ENCODE data around the gene TRAF2. TPM values are rescaled to one million over a fixed set of nuclear protein-coding genes. Genes with fewer than 3 reads are reported as not detected.

TRAF2 gene
- total and polyA plus RNA-seq, 9 of the 15 experiments (the other 6 are each of a cell fraction or from before 2014, with no cell fraction given): 0.24 to 45.2 (median 18.0) TPM

DNA sequence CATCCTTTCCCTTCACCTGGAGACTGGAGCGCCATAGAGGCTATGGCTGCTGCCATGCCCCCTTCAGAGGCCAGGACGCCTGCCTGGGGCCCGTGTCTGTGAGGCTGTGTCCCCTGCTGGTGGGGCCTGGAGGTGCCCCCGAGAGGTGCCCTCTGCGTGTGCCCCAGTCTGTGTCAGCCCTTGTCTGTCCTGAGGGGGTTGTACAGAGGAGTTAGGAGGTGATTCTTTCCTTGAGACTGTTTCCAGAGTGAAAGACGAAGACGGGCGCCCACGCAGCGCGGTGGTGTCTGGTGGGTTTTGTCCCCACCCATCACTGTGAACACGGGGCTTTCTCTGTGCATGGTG is 24.6 kb downstream of the TRAF2 start:
- BruUV-seq (replicated peaks): no TSS peak
- TF ChIP-seq MCM2 (IDR thresholded peaks at IDR 0.05; ENCODE audit: low read depth) (no peak), POLR2H (tag; IDR thresholded peaks at IDR 0.05; ENCODE audit: low read depth) (no peak), POLR2G (IDR thresholded peaks at IDR 0.05; ENCODE audit: low read depth, low read length) (0 out of 2 replicates have a peak, but pooled peaks have one; percentile 21)
- TF ChIP-seq, protein P1, sequence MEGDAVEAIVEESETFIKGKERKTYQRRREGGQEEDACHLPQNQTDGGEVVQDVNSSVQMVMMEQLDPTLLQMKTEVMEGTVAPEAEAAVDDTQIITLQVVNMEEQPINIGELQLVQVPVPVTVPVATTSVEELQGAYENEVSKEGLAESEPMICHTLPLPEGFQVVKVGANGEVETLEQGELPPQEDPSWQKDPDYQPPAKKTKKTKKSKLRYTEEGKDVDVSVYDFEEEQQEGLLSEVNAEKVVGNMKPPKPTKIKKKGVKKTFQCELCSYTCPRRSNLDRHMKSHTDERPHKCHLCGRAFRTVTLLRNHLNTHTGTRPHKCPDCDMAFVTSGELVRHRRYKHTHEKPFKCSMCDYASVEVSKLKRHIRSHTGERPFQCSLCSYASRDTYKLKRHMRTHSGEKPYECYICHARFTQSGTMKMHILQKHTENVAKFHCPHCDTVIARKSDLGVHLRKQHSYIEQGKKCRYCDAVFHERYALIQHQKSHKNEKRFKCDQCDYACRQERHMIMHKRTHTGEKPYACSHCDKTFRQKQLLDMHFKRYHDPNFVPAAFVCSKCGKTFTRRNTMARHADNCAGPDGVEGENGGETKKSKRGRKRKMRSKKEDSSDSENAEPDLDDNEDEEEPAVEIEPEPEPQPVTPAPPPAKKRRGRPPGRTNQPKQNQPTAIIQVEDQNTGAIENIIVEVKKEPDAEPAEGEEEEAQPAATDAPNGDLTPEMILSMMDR (IDR thresholded peaks at IDR 0.05 in 2 of 3, conservative IDR thresholded peaks at IDR 0.05 in 1 of 3; ENCODE audit: insufficient read depth in 2 of 3, low read depth in 1 of 3, low read length in 3 of 3): peak in 1 of 3 experiments; percentile 4; a peak in 1 of 6 replicates
- Histone ChIP-seq H3K9ac (ENCODE audit: insufficient read depth in 1 of 2, low read depth in 2 of 2, low read length in 2 of 2) (no peak overlapping the region), H2AFZ (ENCODE audit: low read depth, low read length) (no peak overlapping the region), H4K20me1 (replicated peaks; ENCODE audit: control insufficient read depth, insufficient read depth, low read length) (no peaks in the 10 kb centered on the region), H3K9me3 (replicated peaks; ENCODE audit: control insufficient read depth, insufficient read depth, low read depth, low read length) (no peaks in the 10 kb centered on the region), H3K36me3 (ENCODE audit: control insufficient read depth, insufficient read depth, low read length) (peaks cover 86% of the 10 kb centered on the region), H3K4me1 (replicated peaks in 1 of 2; ENCODE audit: control insufficient read depth in 2 of 2, insufficient read depth in 2 of 2, low read length in 2 of 2) (peaks cover 0 to 12% of the 10 kb centered on the region in 2 experiments; a peak in 1 of 5 replicates), H3K27ac (ENCODE audit: extremely low read depth, low read depth, low read length) (no peak overlapping the region), H3K4me2 (ENCODE audit: insufficient read depth, low read length) (no peak overlapping the region), H3K79me2 (ENCODE audit: control insufficient read depth, insufficient read depth, low read length) (peaks cover 7% of the 10 kb centered on the region; the same call in 1 of the 3 replicates), H3K27me3 (ENCODE audit: control insufficient read depth in 2 of 2, insufficient read depth in 2 of 2, low read length in 2 of 2) (no peaks in the 10 kb centered on the region), H3K4me3 (no peak overlapping the region), H3K9me1 (ENCODE audit: control insufficient read depth, insufficient read depth, low read length) (no peaks in the 10 kb centered on the region)
- DNase-seq (ENCODE audit: extremely low read depth in 1 of 4, low spot score in 3 of 4) (no peak), ATAC-seq (peak; percentile 58; the same call in 2 of the 3 replicates), FAIRE-seq (no peak)
- WGBS (ENCODE audit: insufficient coverage, low coverage, missing lambda C conversion rate): 88% methylated on average over 11 of the region's 12 CpGs
- ChIA-PET POLR2A (interaction anchor here (0.6 kb wide), 1 partner anchor 25 kb away, joined by 3 read pairs; no protein-coding TSS in a partner anchor), CTCF (ENCODE audit: low intra/inter-chr PET ratio) (no interaction called here)
- intact Hi-C loops (cut with micrococcal nuclease): no loop called here
- in situ Hi-C loops (cut with MboI): no loop called here
